H1 (cell line): Measurements from ENCODE around the gene GRIA1. TPM values are rescaled to one million over a fixed set of nuclear protein-coding genes. Genes with fewer than 3 reads are reported as not detected.

ENCODE experiments used
- CTCF ChIA-PET: fragments of 300-600 bp; sonication (Branson Sonifier 250); formaldehyde crosslinking; loops from one replicate; lab custom pipeline; 2021; ENCODE audit not compliant: partially characterized antibody; lab: Charles Lee
- POLR2A ChIA-PET: fragments of 300-600 bp; sonication (Branson Sonifier 250); formaldehyde crosslinking; loops from one replicate; lab custom pipeline; 2021; ENCODE audit warnings: inconsistent platforms; ENCODE audit not compliant: partially characterized antibody; lab: Charles Lee
- DNase-seq, 2 experiments: peaks; one replicate each; pipeline versions ENCODE4 v3.0.0 to v3.0.0-alpha.2; 2010 to 2022; ENCODE audit warnings: low spot score in 2 of 2, low read depth in 1 of 2, mixed read lengths in 1 of 2
- FAIRE-seq: peaks from 2 replicates; lab custom pipeline; 2011; peaks lifted over from hg19 to GRCh38; lab: Jason Lieb, UNC
- H2AFZ ChIP-seq: 2 replicates; pipeline ENCODE4 v1.8.1; 2012; ENCODE audit warnings: low read length, inconsistent platforms
- H2AK5ac ChIP-seq: 2 replicates; pipeline ENCODE4 v1.6.1; 2013; ENCODE audit warnings: low read depth, low read length
- H2BK120ac ChIP-seq: replicated peaks from 2 replicates; pipeline ENCODE3; 2013; ENCODE audit warnings: low read depth, low read length, inconsistent platforms
- H2BK12ac ChIP-seq: 2 replicates; pipeline ENCODE4 v1.6.1; 2013; ENCODE audit warnings: low read depth, low read length
- H2BK15ac ChIP-seq: 2 replicates; pipeline ENCODE4 v1.6.1; 2013; ENCODE audit warnings: low read length
- H2BK20ac ChIP-seq: 2 replicates; pipeline ENCODE4 v1.6.1; 2013; ENCODE audit warnings: low read length
- H2BK5ac ChIP-seq: 2 replicates; pipeline ENCODE4 v1.6.1; 2013; ENCODE audit warnings: low read depth, low read length
- H3K14ac ChIP-seq: 2 replicates; pipeline ENCODE4 v1.6.1; 2013; ENCODE audit warnings: inconsistent platforms; ENCODE audit not compliant: insufficient read length
- H3K18ac ChIP-seq: 2 replicates; pipeline ENCODE4 v1.6.1; 2013; ENCODE audit warnings: low read length; ENCODE audit errors: extremely low read depth
- H3K23ac ChIP-seq: 2 replicates; pipeline ENCODE4 v1.6.1; 2013; ENCODE audit warnings: inconsistent platforms; ENCODE audit not compliant: insufficient read length
- H3K23me2 ChIP-seq: 2 replicates; pipeline ENCODE4 v1.6.1; 2013; ENCODE audit warnings: low read depth, low read length
- H3K27ac ChIP-seq: 2 replicates; pipeline ENCODE4 v1.6.1; 2011; ENCODE audit warnings: low read depth, low read length, inconsistent platforms
- H3K27me3 ChIP-seq, 4 experiments: replicated peaks in 1 of 4; 1 replicate in 1 of 4; 2 replicates in 3 of 4; pipeline versions ENCODE4 v1.6.1 to v1.8.1; 2011 to 2013; ENCODE audit warnings: low read length in 3 of 4, mild to moderate bottlenecking in 3 of 4, inconsistent platforms in 2 of 4, mixed read lengths in 2 of 4, moderate library complexity in 1 of 4; ENCODE audit not compliant: control insufficient read depth in 3 of 4, insufficient read depth in 3 of 4; ENCODE audit errors: extremely low read depth in 1 of 4
- H3K36me3 ChIP-seq, 4 experiments: 2 replicates each; pipeline versions ENCODE4 v1.6.1 to v1.8.1; 2011 to 2013; ENCODE audit warnings: mild to moderate bottlenecking in 4 of 4, low read length in 3 of 4, moderate library complexity in 2 of 4, control low read depth in 1 of 4, inconsistent platforms in 1 of 4; ENCODE audit not compliant: insufficient read depth in 4 of 4, control insufficient read depth in 2 of 4
- H3K4ac ChIP-seq: replicated peaks from 2 replicates; pipeline ENCODE3; 2013; ENCODE audit warnings: low read length, low read depth, mixed read lengths, inconsistent platforms; ENCODE audit not compliant: insufficient read length
- H3K4me1 ChIP-seq, 4 experiments: replicated peaks in 1 of 4; 1 replicate in 1 of 4; 2 replicates in 3 of 4; pipeline versions ENCODE4 v1.6.1 to v1.8.1; 2011 to 2013; ENCODE audit warnings: low read length in 3 of 4, inconsistent platforms in 2 of 4, mixed read lengths in 1 of 4; ENCODE audit not compliant: insufficient read depth in 4 of 4, control insufficient read depth in 3 of 4
- H3K4me2 ChIP-seq, 2 experiments: 2 replicates each; pipeline versions ENCODE4 v1.6.1 to v1.8.1; 2011 to 2013; ENCODE audit warnings: low read depth in 2 of 2, low read length in 2 of 2, control low read depth in 1 of 2, inconsistent platforms in 1 of 2, mild to moderate bottlenecking in 1 of 2; ENCODE audit not compliant: insufficient read depth in 1 of 2
- H3K4me3 ChIP-seq, 4 experiments: fragments of 200-600, 300-600 bp in 1 of 4; sonication (generic), shearing (Covaris generic), sonication (Bioruptor Twin) in 1 of 4; 2 replicates each; pipeline versions ENCODE4 v1.5.1 to v1.8.1; 2011 to 2016; ENCODE audit warnings: low read length in 4 of 4, low read depth in 3 of 4, control low read depth in 2 of 4, inconsistent platforms in 2 of 4, mild to moderate bottlenecking in 2 of 4, mixed read lengths in 1 of 4, moderate library complexity in 1 of 4; ENCODE audit not compliant: insufficient read depth in 2 of 4; ENCODE audit errors: extremely low read depth in 1 of 4
- H3K56ac ChIP-seq: replicated peaks from 2 replicates; pipeline ENCODE3; 2013; ENCODE audit warnings: low read depth, mild to moderate bottlenecking, mixed read lengths, low read length, inconsistent platforms; ENCODE audit not compliant: insufficient read length
- H3K79me1 ChIP-seq: 2 replicates; pipeline ENCODE4 v1.6.1; 2013; ENCODE audit warnings: low read depth, low read length, control low read depth
- H3K79me2 ChIP-seq, 2 experiments: 2 replicates each; pipeline versions ENCODE4 v1.6.1 to v1.8.1; 2012 to 2013; ENCODE audit warnings: low read length in 2 of 2, mild to moderate bottlenecking in 2 of 2, inconsistent platforms in 1 of 2; ENCODE audit not compliant: insufficient read depth in 2 of 2, control insufficient read depth in 1 of 2
- H3K9ac ChIP-seq, 4 experiments: replicated peaks in 1 of 4; 1 replicate in 1 of 4; 2 replicates in 3 of 4; pipeline versions ENCODE4 v1.6.1 to v1.8.1; 2011 to 2013; ENCODE audit warnings: low read depth in 3 of 4, low read length in 3 of 4, control low read depth in 2 of 4, mild to moderate bottlenecking in 2 of 4, moderate library complexity in 2 of 4, inconsistent platforms in 1 of 4; ENCODE audit errors: extremely low read depth in 1 of 4
- H3K9me3 ChIP-seq, 2 experiments: 2 replicates each; pipeline versions ENCODE4 v1.6.1 to v1.8.1; 2012 to 2013; ENCODE audit warnings: mild to moderate bottlenecking in 2 of 2, moderate library complexity in 2 of 2, control low read depth in 1 of 2, inconsistent platforms in 1 of 2, low read depth in 1 of 2, low read length in 1 of 2, mixed read lengths in 1 of 2; ENCODE audit not compliant: insufficient read depth in 2 of 2
- H4K20me1 ChIP-seq, 2 experiments: replicated peaks in 1 of 2; 2 replicates each; pipeline versions ENCODE3 to v1.8.1; 2011 to 2013; ENCODE audit warnings: inconsistent platforms in 2 of 2, low read length in 2 of 2, mild to moderate bottlenecking in 1 of 2; ENCODE audit not compliant: insufficient read depth in 2 of 2, control insufficient read depth in 1 of 2
- H4K5ac ChIP-seq: 2 replicates; pipeline ENCODE4 v1.6.1; 2013; ENCODE audit warnings: low read length, low read depth, mixed read lengths, inconsistent platforms; ENCODE audit not compliant: insufficient read length
- H4K8ac ChIP-seq: 2 replicates; pipeline ENCODE4 v1.8.0; 2013; ENCODE audit warnings: mild to moderate bottlenecking, moderate library complexity, low read length, inconsistent platforms; ENCODE audit not compliant: insufficient read depth; ENCODE audit errors: extremely low read depth
- H4K91ac ChIP-seq: replicated peaks from 2 replicates; pipeline ENCODE3; 2013; ENCODE audit warnings: low read length, mixed read lengths, inconsistent platforms; ENCODE audit not compliant: insufficient read length
- ATF3 ChIP-seq: IDR thresholded peaks from 2 replicates; pipeline ENCODE4 v1.6.1; 2011; ENCODE audit warnings: low read depth, mild to moderate bottlenecking, low read length; ENCODE audit not compliant: insufficient read depth
- BACH1 ChIP-seq: IDR thresholded peaks from 2 replicates; pipeline ENCODE4 v1.6.1; 2012; ENCODE audit warnings: low read length, improper control_type of control experiment
- CBX8 ChIP-seq: fragments of 300-800, 300-1000 bp; sonication (generic); IDR thresholded peaks from 2 replicates; pipeline ENCODE4 v1.7.1; 2016; ENCODE audit warnings: low read depth, low read length, borderline replicate concordance
- CTBP2 ChIP-seq: IDR thresholded peaks from 2 replicates; pipeline ENCODE4 v1.7.0; 2011; ENCODE audit warnings: borderline replicate concordance, mild to moderate bottlenecking, moderate library complexity, mixed read lengths, low read length; ENCODE audit not compliant: insufficient read depth, insufficient read length
- E2F6 ChIP-seq: IDR thresholded peaks from 2 replicates; pipeline ENCODE4 v1.6.1; 2012; ENCODE audit warnings: inconsistent platforms
- EGR1 ChIP-seq: IDR thresholded peaks from 2 replicates; pipeline ENCODE4 v1.6.1; 2011; ENCODE audit warnings: low read depth, low read length, borderline replicate concordance
- GABPA ChIP-seq: IDR thresholded peaks from 2 replicates; pipeline ENCODE4 v1.6.1; 2011; ENCODE audit warnings: mild to moderate bottlenecking, low read length, moderate library complexity, borderline replicate concordance; ENCODE audit not compliant: insufficient read depth
- HDAC2 ChIP-seq, 2 experiments: fragments of 300-600 bp in 1 of 2; sonication (generic) in 1 of 2; IDR thresholded peaks; 2 replicates each; pipeline ENCODE4 v1.6.1; 2011 to 2012; ENCODE audit warnings: low read depth in 2 of 2, low read length in 2 of 2, mild to moderate bottlenecking in 2 of 2, moderate library complexity in 2 of 2, borderline replicate concordance in 1 of 2, inconsistent platforms in 1 of 2
- PHF8 ChIP-seq: fragments of 200-600 bp; sonication (generic); conservative IDR thresholded peaks from 2 replicates; pipeline ENCODE4 v1.7.1; 2012; ENCODE audit warnings: low read depth, mild to moderate bottlenecking, inconsistent platforms, low read length, moderate library complexity
- POLR2AphosphoS5 ChIP-seq: IDR thresholded peaks from 2 replicates; pipeline ENCODE4 v1.6.1; 2011; ENCODE audit warnings: low read depth, low read length
- RFX5 ChIP-seq: IDR thresholded peaks from 2 replicates; pipeline ENCODE4 v1.6.1; 2011; ENCODE audit warnings: low read depth, low read length, improper control_type of control experiment, borderline replicate concordance
- RNF2 ChIP-seq: fragments of 200-900, 300-1000 bp; sonication (generic); IDR thresholded peaks from 2 replicates; pipeline ENCODE4 v1.7.1; 2016; ENCODE audit warnings: borderline replicate concordance, low read depth, mild to moderate bottlenecking, antibody characterized with exemption, low read length; ENCODE audit not compliant: poor library complexity, severe bottlenecking; ENCODE audit errors: missing control alignments
- WGBS, 2 experiments: shearing (Covaris generic) in 1 of 2; methylation state at CpG; one replicate each; pipeline versions ENCODE4 v1.1.6 to v1.1.7; 2013 to 2015; ENCODE audit warnings: low lambda C conversion rate in 2 of 2, mixed read lengths in 2 of 2, inconsistent platforms in 1 of 2, low coverage in 1 of 2, missing lambda C conversion rate in 1 of 2; ENCODE audit not compliant: insufficient replicate concordance in 2 of 2, insufficient coverage in 1 of 2, insufficient read length in 1 of 2; ENCODE audit errors: extremely low coverage in 1 of 2, missing lambda C conversion rate in 1 of 2; 5-methylcytosine and 5-hydroxymethylcytosine counted together
- polyA plus RNA-seq, 7 experiments: library from polyadenylated mRNA; depleted of rRNA in 3 of 7; stranded (reverse) in 5 of 7; unstranded in 2 of 7; fragments of >200 nt in 5 of 7; fragments of 200-250 nt in 2 of 7; gene quantifications; 1 replicate in 5 of 7; 2 replicates in 1 of 7; 4 replicates in 1 of 7; pipeline versions ENCODE4 v1.2.1 to v1.2.3, GENCODE V29; 2011 to 2013; ENCODE audit warnings: missing spikeins in 2 of 7, mixed read lengths in 2 of 7
- total RNA-seq: library from RNA; stranded (reverse); fragmentation: NEBNext Ultra II Directional; extraction: Animal tissue kit (Norgen Biotek cat#: 25700); gene quantifications from 2 replicates; pipeline ENCODE4 v1.2.1, GENCODE V29; 2021

The GRIA1 gene
- total and polyA plus RNA-seq, 2 of the 8 experiments (the other 6 are each of a cell fraction or from before 2014, with no cell fraction given) = 0.97 to 2.5 TPM

- no peak overlapping the region for H3K27ac ChIP-seq
- H2BK15ac ChIP-seq = no peak overlapping the region
- no peaks in the 10 kb centered on the region for H3K27me3 ChIP-seq
- H4K91ac ChIP-seq = no peak overlapping the region
- H2AFZ ChIP-seq = no peak overlapping the region
- H2BK20ac ChIP-seq = no peak overlapping the region
- H3K9ac ChIP-seq = no peak overlapping the region
- FAIRE-seq (no peak), DNase-seq (no peak)
- no peaks in the 10 kb centered on the region for H3K23me2 ChIP-seq
- H3K56ac ChIP-seq = no peak overlapping the region
- H2BK120ac ChIP-seq = no peak overlapping the region
- H4K5ac ChIP-seq = no peak overlapping the region
- H3K4me2 ChIP-seq = no peak overlapping the region
- H3K9me3 ChIP-seq = no peaks in the 10 kb centered on the region
- no peak overlapping the region for H2BK12ac ChIP-seq
- ChIA-PET POLR2A (no interaction called here), CTCF (interaction anchor here (0.6 to 2.0 kb wide), 5 partner anchors 9 to 315 kb away, joined by 3 to 5 read pairs (median 3); no protein-coding TSS in a partner anchor)
- 92% methylated on average over 2 of the region's 2 CpGs; no CpG with 5 or more reads in 1 of the 2 experiments for WGBS, 2 experiments
- H3K23ac ChIP-seq = no peak overlapping the region
- no peak overlapping the region for H2BK5ac ChIP-seq
- no peaks in the 10 kb centered on the region for H3K36me3 ChIP-seq
- H3K4ac ChIP-seq = no peak overlapping the region
- no peak overlapping the region for H4K8ac ChIP-seq
- no peak overlapping the region for H3K14ac ChIP-seq
- peaks cover 2 to 8% (median 6%) of the 10 kb centered on the region in 4 experiments; a peak in 6 of 7 replicates for H3K4me1 ChIP-seq
- H3K79me2 ChIP-seq = no peaks in the 10 kb centered on the region
- H3K4me3 ChIP-seq = no peak overlapping the region
- H3K79me1 ChIP-seq = no peaks in the 10 kb centered on the region
- H3K18ac ChIP-seq = no peak overlapping the region
- H2AK5ac ChIP-seq = no peak overlapping the region
- no peaks in the 10 kb centered on the region for H4K20me1 ChIP-seq
- TF ChIP-seq POLR2AphosphoS5 (no peak), HDAC2 (IDR thresholded peaks at IDR 0.05; ENCODE audit: borderline replicate concordance in 1 of 2, low read depth in 2 of 2, low read length in 2 of 2) (no peak), E2F6 (no peak), GABPA (no peak), EGR1 (no peak), RFX5 (no peak), CTBP2 (no peak), PHF8 (no peak), RNF2 (no peak), BACH1 (no peak), CBX8 (no peak), ATF3 (no peak)
Observed at GRCh38 chr5:153626836-153627235, 136.4 kb downstream of the GRIA1 start.
